ENCODE measurements around the gene METTL5. TPM values are rescaled to one million over a fixed set of nuclear protein-coding genes. Genes with fewer than 3 reads are reported as not detected.

METTL5 gene
- total RNA-seq, 2 donors from 2014 or later, result 76.1 to 102 TPM

DNA sequence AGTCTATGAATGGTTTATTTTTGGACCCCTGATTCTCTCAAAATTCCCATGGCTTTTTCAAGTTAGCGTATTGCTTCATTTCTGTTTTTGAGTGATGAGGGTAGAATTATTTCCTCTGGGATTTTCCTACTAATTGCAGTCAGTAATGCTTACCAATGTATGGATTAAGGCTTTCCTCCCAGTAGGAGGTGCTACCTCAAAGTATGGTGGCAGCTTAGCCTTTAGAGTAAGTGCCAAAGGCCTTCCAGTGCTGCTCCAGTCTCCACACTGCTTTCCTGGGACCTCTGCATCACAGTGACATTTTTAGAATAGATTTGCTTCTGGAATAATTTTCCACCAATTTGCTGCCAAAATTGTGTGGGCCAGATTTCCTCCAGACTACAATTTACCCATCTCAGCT is 42.2 kb downstream of the METTL5 start:
- Histone ChIP-seq H3K4me3 (ENCODE audit: low read length) (no peak overlapping the region), H3K9me3 (ENCODE audit: control insufficient read depth, low read length) (no peaks in the 10 kb centered on the region), H3K27ac (ENCODE audit: low read depth, low read length) (no peak overlapping the region), H3K36me3 (ENCODE audit: control insufficient read depth, insufficient read depth, low read length) (no peaks in the 10 kb centered on the region), H3K27me3 (ENCODE audit: control insufficient read depth, insufficient read depth, low read length, poor library complexity, severe bottlenecking) (no peaks in the 10 kb centered on the region), H3K4me1 (ENCODE audit: control insufficient read depth, insufficient read depth, low read length) (no peaks in the 10 kb centered on the region), H3K9ac (ENCODE audit: extremely low read depth, low read length, poor library complexity, severe bottlenecking) (no peak overlapping the region)
- TF ChIP-seq, protein P1, sequence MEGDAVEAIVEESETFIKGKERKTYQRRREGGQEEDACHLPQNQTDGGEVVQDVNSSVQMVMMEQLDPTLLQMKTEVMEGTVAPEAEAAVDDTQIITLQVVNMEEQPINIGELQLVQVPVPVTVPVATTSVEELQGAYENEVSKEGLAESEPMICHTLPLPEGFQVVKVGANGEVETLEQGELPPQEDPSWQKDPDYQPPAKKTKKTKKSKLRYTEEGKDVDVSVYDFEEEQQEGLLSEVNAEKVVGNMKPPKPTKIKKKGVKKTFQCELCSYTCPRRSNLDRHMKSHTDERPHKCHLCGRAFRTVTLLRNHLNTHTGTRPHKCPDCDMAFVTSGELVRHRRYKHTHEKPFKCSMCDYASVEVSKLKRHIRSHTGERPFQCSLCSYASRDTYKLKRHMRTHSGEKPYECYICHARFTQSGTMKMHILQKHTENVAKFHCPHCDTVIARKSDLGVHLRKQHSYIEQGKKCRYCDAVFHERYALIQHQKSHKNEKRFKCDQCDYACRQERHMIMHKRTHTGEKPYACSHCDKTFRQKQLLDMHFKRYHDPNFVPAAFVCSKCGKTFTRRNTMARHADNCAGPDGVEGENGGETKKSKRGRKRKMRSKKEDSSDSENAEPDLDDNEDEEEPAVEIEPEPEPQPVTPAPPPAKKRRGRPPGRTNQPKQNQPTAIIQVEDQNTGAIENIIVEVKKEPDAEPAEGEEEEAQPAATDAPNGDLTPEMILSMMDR (conservative IDR thresholded peaks at IDR 0.05), result peak; percentile 33
- WGBS, 2 experiments (ENCODE audit: insufficient coverage in 1 of 2, insufficient read length in 1 of 2), result 100% methylated on average over 1 of the region's 1 CpG
- H3K9me3 Mint-ChIP-seq, result no peaks in the 10 kb centered on the region
- no peaks in the 10 kb centered on the region for H3K4me1 Mint-ChIP-seq
- no peaks in the 10 kb centered on the region for H3K36me3 Mint-ChIP-seq (ENCODE audit: low read depth)
- no peak overlapping the region for H3K27ac Mint-ChIP-seq
- no peak for DNase-seq
- no peaks in the 10 kb centered on the region for H3K27me3 Mint-ChIP-seq (ENCODE audit: insufficient read depth)
- H3K4me3 Mint-ChIP-seq, result no peak overlapping the region

DNA sequence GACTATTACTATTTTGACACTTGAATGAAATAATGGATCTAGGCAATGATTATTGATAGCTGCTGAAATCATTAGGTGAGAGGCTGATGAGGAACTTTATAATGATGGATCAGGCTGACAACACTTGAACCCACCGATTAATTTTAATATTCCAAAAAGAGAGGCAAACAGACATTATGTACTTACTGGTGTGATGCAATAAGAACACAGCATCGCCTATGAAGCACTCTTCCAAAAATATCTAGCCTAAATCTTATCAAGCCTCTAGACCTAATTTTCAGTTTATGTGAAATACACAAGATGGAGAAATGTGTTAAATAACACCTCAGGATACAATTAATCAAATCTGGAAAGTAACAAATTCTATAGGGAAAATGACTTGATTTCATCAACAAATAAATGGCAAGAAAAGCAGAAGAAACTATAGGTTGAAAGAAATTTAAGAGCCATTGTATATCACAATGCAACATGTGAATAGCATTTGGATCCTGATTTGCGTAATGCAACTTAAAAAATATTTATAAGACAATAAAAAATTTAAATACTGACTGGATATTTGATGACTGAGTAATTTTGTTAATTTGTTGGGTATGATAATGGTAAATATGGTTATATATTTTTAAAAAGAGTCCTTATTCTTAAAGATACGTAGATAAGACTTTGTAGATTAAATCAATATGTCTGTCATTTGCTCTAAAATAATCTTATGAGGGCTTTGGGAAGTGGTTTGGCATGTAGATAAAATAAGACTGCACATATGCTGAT is 43.3 kb downstream of the METTL5 start:
- Mint-ChIP-seq H3K27me3 (ENCODE audit: insufficient read depth) (no peaks in the 10 kb centered on the region), H3K27ac (no peak overlapping the region), H3K36me3 (ENCODE audit: low read depth) (no peaks in the 10 kb centered on the region), H3K9me3 (no peaks in the 10 kb centered on the region), H3K4me1 (no peaks in the 10 kb centered on the region), H3K4me3 (no peak overlapping the region)
- H3K9me3 ChIP-seq (ENCODE audit: control insufficient read depth, low read length), result no peaks in the 10 kb centered on the region
- H3K27me3 ChIP-seq (ENCODE audit: control insufficient read depth, insufficient read depth, low read length, poor library complexity, severe bottlenecking), result no peaks in the 10 kb centered on the region
- TF ChIP-seq, protein P1 (conservative IDR thresholded peaks at IDR 0.05), result no peak
- no peak for DNase-seq
- 83 to 94% methylated on average over 1 to 3 of the region's 4 CpGs for WGBS, 2 experiments (ENCODE audit: insufficient coverage in 1 of 2, insufficient read length in 1 of 2)
- H3K36me3 ChIP-seq (ENCODE audit: control insufficient read depth, insufficient read depth, low read length), result no peaks in the 10 kb centered on the region
- H3K4me1 ChIP-seq (ENCODE audit: control insufficient read depth, insufficient read depth, low read length), result no peaks in the 10 kb centered on the region
- H3K4me3 ChIP-seq (ENCODE audit: low read length), result no peak overlapping the region
- H3K27ac ChIP-seq (ENCODE audit: low read depth, low read length), result no peak overlapping the region
- H3K9ac ChIP-seq (ENCODE audit: extremely low read depth, low read length, poor library complexity, severe bottlenecking), result no peak overlapping the region

DNA sequence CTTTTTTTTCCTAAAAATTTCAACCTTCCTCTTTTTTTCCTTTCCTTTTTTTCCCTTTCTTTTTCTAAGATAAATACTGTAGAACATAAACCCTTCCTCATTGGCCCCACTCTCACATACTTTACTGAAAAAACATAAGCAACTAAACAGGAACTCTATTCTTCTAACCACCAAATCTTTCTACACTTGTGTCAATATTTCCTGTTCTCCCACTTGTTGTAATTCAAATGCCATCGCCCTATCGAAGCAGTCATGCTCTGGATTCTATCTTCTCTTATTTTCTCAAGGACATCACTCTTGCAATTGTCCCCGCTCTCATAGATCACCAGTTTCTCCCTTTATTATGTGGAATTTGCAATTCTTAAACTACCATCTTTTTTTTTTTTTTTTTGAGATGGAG is 46.3 kb downstream of the METTL5 start:
- TF ChIP-seq, protein P1 (conservative IDR thresholded peaks at IDR 0.05), result no peak
- H3K27ac Mint-ChIP-seq, result no peak overlapping the region
- Histone ChIP-seq H3K4me1 (ENCODE audit: control insufficient read depth, insufficient read depth, low read length) (no peaks in the 10 kb centered on the region), H3K9me3 (ENCODE audit: control insufficient read depth, low read length) (no peaks in the 10 kb centered on the region), H3K4me3 (ENCODE audit: low read length) (no peak overlapping the region), H3K36me3 (ENCODE audit: control insufficient read depth, insufficient read depth, low read length) (no peaks in the 10 kb centered on the region), H3K27ac (ENCODE audit: low read depth, low read length) (no peak overlapping the region), H3K27me3 (ENCODE audit: control insufficient read depth, insufficient read depth, low read length, poor library complexity, severe bottlenecking) (no peaks in the 10 kb centered on the region), H3K9ac (ENCODE audit: extremely low read depth, low read length, poor library complexity, severe bottlenecking) (no peak overlapping the region)
- H3K36me3 Mint-ChIP-seq (ENCODE audit: low read depth), result no peaks in the 10 kb centered on the region
- H3K4me1 Mint-ChIP-seq, result no peaks in the 10 kb centered on the region
- no peaks in the 10 kb centered on the region for H3K9me3 Mint-ChIP-seq
- 80 to 96% methylated on average over 3 of the region's 3 CpGs for WGBS, 2 experiments (ENCODE audit: insufficient coverage in 1 of 2, insufficient read length in 1 of 2)
- no peak overlapping the region for H3K4me3 Mint-ChIP-seq
- H3K27me3 Mint-ChIP-seq (ENCODE audit: insufficient read depth), result no peaks in the 10 kb centered on the region
- no peak for DNase-seq

Data from endodermal cell (in vitro differentiated cells).